NCI-H1694 treated with DMSO at 0.1 percent for 48 hours (cell line): ENCODE measurements around the gene FPR1.

Source experiments
- DNase-seq: peaks from one replicate; lab custom pipeline; 2025; lab: John Stamatoyannopoulos, UW

FPR1 gene

DNA sequence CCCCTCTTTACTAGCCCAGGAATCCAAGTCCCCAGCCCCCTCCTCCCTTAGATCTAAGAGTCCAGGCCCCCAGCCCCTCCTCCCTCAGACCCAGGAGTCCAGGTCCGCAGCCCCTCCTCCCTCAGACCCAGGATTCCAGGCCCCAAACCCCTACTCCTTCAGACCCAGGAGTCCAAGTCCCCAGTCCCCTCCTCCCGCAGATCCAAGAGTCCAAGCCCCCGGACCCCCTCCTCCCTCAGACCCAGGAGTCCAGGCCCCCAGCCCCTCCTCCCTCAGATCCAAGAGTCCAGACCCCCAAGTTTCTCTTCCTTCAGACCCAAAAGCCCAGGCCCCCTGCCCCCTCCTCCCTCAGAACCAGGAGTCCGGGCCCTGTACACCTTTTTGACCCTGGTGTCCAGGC is 47.1 kb downstream of the FPR1 start:
- DNase-seq: no peak

DNA sequence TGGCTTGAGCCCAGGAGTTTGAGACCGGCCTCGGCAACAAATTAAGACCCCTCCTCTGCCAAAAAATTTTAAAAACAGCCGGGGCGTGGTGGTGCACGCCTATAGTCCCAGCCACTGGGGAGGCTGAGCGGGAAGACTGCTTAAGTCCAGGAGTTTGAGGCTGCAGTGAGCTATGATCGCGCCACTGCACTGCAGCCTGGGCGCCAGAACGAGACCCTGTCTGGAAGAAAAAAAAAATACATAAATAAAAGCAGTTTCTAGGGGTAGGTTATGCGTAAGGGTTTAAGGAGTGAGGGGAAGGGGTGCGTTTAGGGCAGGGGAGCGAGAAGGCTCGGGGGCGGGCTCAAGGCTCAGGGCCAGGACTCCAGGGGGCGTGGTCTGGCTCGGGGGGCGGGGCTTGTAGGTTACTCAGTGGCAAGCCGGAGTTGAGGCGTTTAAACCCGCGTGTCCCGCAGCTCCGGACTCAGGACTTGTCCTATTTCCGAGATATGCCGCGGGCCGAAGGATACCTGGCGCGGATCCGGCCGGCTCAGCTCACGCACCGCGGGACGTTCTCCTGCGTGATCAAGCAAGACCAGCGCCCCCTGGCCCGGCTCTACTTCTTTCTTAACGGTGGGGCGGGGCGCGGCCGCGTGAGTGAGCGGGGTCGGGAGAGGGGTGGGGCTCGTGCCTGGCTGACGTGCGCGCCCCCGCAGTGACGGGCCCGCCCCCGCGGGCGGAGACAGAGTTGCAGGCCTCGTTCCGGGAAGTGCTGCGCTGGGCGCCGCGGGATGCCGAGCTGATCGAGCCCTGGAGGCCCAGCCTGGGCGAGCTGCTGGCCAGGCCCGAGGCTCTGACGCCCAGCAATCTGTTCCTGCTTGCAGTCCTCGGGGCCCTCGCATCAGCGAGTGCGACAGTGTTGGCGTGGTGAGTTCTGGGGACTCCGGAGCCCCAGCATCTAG is 47.8 kb downstream of the FPR1 start:
- DNase-seq: peak; percentile 58

DNA sequence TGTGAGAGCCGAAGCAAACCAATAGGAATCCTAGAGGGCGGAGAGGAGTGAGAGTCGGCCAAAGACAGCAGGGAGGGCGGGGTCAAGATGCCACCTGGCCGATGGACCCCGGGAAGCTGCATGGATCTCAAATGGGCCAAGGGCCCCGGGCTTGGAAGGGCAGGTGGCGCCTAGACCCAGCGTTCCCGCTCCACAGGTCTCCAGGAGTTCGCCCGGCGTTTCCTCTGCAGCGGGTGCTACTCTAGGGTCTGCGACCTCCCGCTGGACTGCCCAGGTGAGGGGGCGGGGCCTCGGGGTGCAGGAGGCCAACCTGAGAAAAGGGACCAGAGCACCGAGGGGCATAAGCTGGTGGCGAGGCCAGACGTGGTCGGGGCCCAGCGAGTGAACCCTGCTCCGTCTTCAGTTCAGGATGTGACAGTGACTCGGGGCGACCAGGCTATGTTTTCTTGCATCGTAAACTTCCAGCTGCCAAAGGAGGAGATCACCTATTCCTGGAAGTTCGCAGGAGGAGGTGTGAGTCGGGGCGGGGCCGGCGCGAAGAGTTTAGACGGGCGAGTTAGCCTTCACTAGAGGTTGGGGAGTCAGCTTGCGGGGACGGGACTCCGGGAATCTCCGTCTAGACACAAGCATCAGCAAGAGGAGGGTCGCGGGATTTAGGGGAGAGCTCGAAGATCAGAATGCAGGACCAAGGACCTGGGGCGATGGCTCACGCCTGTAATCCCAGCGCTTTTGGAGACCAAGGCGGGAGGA is 48.7 kb downstream of the FPR1 start:
- no peak for DNase-seq

DNA sequence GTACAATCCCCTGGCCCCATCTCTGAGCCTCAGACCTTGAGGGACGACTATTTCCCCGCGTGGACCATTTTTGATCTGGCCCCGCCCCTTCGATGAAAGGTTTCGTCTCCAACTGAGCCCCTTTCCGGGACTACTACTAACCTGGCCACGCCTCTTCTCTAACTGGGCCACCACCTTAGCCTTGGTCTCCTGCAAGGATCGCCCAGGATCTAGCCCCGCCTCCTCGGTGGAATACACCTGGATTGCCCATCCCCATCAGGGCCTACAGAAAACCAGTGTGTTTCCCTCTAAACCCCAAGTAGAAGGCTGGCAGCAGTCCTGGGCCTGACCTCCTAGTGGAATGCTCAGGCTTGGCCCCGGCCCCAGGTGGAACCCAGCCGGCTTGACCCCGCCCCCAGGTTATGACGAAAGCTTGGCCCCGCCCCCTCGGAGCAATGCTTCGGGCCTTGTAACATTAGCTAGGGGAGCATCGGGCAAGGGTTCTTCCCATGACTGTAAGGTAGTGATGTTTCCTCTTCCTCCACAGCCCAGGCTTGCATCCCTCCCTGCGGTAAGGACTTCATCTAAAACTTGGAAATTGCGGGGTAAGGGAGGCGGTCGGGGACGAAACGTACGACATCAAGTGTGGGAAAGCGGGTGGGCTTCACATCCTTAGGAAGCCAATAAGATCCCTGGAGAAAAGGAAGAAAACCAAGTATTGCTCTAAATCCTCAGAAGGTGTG is 49.4 kb downstream of the FPR1 start:
- no peak for DNase-seq

DNA sequence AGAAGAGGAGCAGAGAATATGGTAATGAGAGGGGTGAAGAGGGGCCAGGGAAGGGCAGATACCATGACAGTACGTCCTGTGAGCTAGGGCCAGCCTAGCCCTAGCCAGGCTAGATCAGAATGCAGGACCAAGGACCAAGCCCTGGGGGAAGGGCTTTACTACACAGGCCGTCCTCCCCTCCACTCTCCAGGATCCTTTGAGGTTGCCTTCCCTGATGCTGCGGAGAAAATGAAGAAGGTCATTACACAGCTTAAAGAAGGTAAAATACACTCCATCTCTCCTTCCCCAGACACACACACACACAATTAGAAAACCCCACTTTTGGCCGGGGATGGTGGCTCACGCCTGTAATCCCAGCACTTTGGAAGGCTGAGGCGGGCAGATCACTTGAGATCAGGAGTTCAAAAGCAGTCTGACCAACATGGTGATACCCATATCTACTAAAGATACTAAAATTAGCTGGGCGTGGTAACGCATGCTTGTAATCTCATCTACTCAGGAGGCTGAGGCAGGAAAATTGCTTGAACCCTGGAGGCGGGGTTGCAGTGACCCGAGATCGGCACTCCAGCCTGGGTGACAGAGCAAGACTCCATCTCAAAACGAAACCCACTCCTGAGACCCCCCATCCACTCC is 50.1 kb downstream of the FPR1 start:
- DNase-seq: no peak

DNA sequence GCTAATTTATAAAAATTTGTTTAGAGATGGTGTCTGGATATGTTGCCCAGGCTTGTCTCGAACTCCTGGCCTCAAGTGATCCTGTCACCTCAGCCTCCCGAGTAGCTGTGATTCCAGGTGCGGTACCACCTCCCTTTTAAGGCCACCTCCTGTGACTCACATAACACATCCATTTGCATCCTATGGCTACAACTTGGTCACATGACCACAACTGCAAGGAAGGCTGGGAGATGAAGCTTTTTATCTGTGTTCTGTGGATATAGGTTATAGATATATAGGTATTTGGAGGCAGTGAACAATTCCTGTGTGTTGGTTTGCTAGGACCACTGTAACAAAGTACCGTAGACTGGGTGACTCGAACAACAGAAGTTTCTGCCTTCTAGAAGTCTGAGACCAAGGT is 52.5 kb downstream of the FPR1 start:
- DNase-seq: no peak

DNA sequence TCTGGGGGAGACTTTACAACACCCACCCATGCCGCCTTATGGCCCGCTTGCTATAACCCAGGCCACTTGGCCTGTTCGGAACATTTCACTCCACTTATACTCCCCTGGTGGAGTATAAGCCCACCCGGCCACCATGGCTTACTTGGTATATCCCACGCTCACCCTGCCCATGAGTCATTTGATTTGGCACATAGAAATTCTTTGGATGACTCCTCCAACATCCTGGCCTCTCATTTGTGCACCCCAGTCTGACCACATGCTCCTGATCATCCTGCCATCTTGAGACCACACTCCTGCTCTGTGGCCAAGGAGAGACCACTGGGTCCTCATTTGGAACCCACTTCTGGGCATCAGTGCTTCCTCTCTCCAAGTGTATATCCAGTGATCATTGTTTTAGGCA is 53.4 kb downstream of the FPR1 start:
- DNase-seq: no peak

DNA sequence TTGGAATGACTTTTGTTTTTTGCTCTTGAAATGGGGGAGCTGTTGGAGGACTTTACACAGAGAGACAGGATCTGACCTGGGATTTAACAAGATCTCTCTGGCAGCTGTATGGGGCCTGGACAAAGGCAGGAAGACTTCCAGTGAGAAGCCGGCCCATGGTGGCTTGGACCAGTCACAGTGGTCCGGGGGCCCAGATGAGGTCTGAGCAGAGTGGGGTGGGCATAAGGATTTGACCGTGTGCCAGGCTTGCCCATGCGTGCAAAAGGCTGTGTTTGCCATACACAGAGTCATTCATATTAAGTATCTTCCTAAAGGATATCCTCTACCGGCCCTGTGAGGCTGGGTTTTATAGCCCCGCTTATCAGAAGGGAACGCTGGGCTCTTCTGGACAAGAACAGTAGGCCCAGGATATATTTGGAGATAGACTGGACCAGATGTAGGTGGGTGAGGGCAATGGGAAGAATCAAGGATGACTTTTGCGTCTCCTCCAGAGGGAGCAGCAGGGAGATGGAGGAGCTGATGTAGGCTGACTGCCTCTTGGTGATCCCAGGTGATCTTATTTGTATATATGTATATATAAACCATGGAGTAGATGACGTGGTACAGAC is 54.4 kb downstream of the FPR1 start:
- DNase-seq: no peak

DNA sequence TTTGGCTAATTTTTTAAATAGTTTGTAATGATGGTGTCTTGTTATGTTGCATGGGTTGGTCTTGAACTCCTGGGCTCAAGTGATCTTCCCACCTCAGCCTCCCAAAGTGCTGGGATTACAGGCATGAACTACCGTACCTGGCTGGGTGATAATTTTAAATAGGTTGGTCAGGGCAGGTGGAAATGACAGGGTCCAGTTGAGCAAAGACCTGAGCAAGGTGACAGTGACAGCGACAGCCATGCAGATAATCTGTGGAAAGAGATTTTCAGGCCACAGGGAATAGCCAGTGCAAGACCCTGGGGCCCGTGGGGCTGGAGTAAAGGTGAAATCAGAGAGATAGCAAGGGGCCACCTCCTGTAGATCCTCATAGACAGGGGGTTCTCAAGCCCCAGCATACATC is 55.1 kb downstream of the FPR1 start:
- no peak for DNase-seq
